Astrocyte (in vitro differentiated cells and primary cell): ENCODE results near the gene PPP1R7. TPM values are rescaled to one million over a fixed set of nuclear protein-coding genes. Genes with fewer than 3 reads are reported as not detected.

ENCODE experiments used
- DNase-seq: peaks from one replicate; pipeline ENCODE4 v3.0.0-alpha.2; 2010; ENCODE audit warnings: low read depth
- FAIRE-seq: peaks from 2 replicates; lab custom pipeline; 2011; peaks lifted over from hg19 to GRCh38; lab: Jason Lieb, UNC
- H2AFZ ChIP-seq: 2 replicates; pipeline ENCODE4 v1.6.0; 2012; ENCODE audit warnings: low read depth, low read length, inconsistent platforms
- H3K27ac ChIP-seq: 2 replicates; pipeline ENCODE4 v1.5.1; 2011; ENCODE audit warnings: low read depth, low read length, inconsistent platforms
- H3K27me3 ChIP-seq: 2 replicates; pipeline ENCODE4 v1.6.0; 2011; ENCODE audit warnings: low read length, inconsistent platforms; ENCODE audit not compliant: insufficient read depth
- H3K36me3 ChIP-seq: 2 replicates; pipeline ENCODE4 v1.5.1; 2011; ENCODE audit warnings: low read length, inconsistent platforms; ENCODE audit not compliant: insufficient read depth
- H3K4me1 ChIP-seq: 2 replicates; pipeline ENCODE4 v1.5.1; 2011; ENCODE audit warnings: low read length, inconsistent platforms; ENCODE audit not compliant: insufficient read depth
- H3K4me2 ChIP-seq: 2 replicates; pipeline ENCODE4 v1.6.0; 2012; ENCODE audit warnings: low read length, inconsistent platforms
- H3K4me3 ChIP-seq: 2 replicates; pipeline ENCODE4 v1.5.1; 2011; ENCODE audit warnings: low read depth, mild to moderate bottlenecking, low read length, inconsistent platforms; ENCODE audit not compliant: insufficient read depth
- H3K79me2 ChIP-seq: 2 replicates; pipeline ENCODE4 v1.6.0; 2012; ENCODE audit warnings: mild to moderate bottlenecking, low read length, inconsistent platforms; ENCODE audit not compliant: insufficient read depth
- H3K9ac ChIP-seq: 2 replicates; pipeline ENCODE4 v1.6.0; 2012; ENCODE audit warnings: mild to moderate bottlenecking, low read length, inconsistent platforms
- H3K9me3 ChIP-seq: 2 replicates; pipeline ENCODE4 v1.5.1; 2012; ENCODE audit warnings: low read depth, mild to moderate bottlenecking, low read length, inconsistent platforms; ENCODE audit not compliant: insufficient read depth
- H4K20me1 ChIP-seq: 2 replicates; pipeline ENCODE4 v1.6.0; 2012; ENCODE audit warnings: low read length, inconsistent platforms; ENCODE audit not compliant: insufficient read depth
- H3K27ac Mint-ChIP-seq: one replicate; pipeline ENCODE4 v1.8.0; 2021; ENCODE audit warnings: mild to moderate bottlenecking, mixed read lengths; ENCODE audit not compliant: unreplicated experiment
- H3K27me3 Mint-ChIP-seq: one replicate; pipeline ENCODE4 v1.8.0; 2021; ENCODE audit warnings: low read depth, mixed read lengths; ENCODE audit not compliant: unreplicated experiment
- H3K36me3 Mint-ChIP-seq: one replicate; pipeline ENCODE4 v1.8.0; 2021; ENCODE audit warnings: low read depth, mixed read lengths; ENCODE audit not compliant: unreplicated experiment
- H3K4me1 Mint-ChIP-seq: one replicate; pipeline ENCODE4 v1.8.0; 2021; ENCODE audit warnings: low read depth, mixed read lengths; ENCODE audit not compliant: unreplicated experiment
- H3K4me3 Mint-ChIP-seq: one replicate; pipeline ENCODE4 v1.8.0; 2021; ENCODE audit warnings: mild to moderate bottlenecking, moderate library complexity, mixed read lengths; ENCODE audit not compliant: unreplicated experiment
- H3K9me3 Mint-ChIP-seq: one replicate; pipeline ENCODE4 v1.8.0; 2021; ENCODE audit warnings: mild to moderate bottlenecking, mixed read lengths; ENCODE audit not compliant: unreplicated experiment
- EZH2 ChIP-seq: IDR thresholded peaks from 2 replicates; pipeline ENCODE4 v1.6.1; 2012; ENCODE audit warnings: mild to moderate bottlenecking, low read length, inconsistent platforms; ENCODE audit not compliant: insufficient read depth
- total RNA-seq: library from RNA; stranded (reverse); gene quantifications from 2 replicates; pipeline ENCODE4 v1.2.1, GENCODE V29; 2021
- TF ChIP-seq, protein P1 (sequence below): IDR thresholded peaks from 2 replicates; pipeline ENCODE4 v1.5.1; 2011; ENCODE audit warnings: low read depth, mild to moderate bottlenecking, inconsistent platforms, low read length, moderate library complexity; ENCODE audit not compliant: insufficient read depth

PPP1R7 gene
- total RNA-seq, 1 donor from 2014 or later, result 53.4 TPM

GRCh38 chr2:241228081-241228859 is 78.0 kb downstream of the PPP1R7 start:
- H3K27me3 ChIP-seq, result no peaks in the 10 kb centered on the region
- no peak overlapping the region for H2AFZ ChIP-seq
- no peak for DNase-seq
- H3K4me2 ChIP-seq, result no peak overlapping the region
- H3K9me3 ChIP-seq, result no peaks in the 10 kb centered on the region
- Mint-ChIP-seq H3K27me3 (no peaks in the 10 kb centered on the region), H3K4me3 (no peak overlapping the region), H3K9me3 (no peaks in the 10 kb centered on the region), H3K36me3 (peaks cover 29% of the 10 kb centered on the region), H3K4me1 (peaks cover 16% of the 10 kb centered on the region), H3K27ac (peak overlapping the region; percentile 56)
- peaks cover 17% of the 10 kb centered on the region for H3K4me1 ChIP-seq
- peaks cover 60% of the 10 kb centered on the region for H3K36me3 ChIP-seq
- no peak overlapping the region for H3K4me3 ChIP-seq
- no peak for TF ChIP-seq EZH2
- TF ChIP-seq, protein P1, sequence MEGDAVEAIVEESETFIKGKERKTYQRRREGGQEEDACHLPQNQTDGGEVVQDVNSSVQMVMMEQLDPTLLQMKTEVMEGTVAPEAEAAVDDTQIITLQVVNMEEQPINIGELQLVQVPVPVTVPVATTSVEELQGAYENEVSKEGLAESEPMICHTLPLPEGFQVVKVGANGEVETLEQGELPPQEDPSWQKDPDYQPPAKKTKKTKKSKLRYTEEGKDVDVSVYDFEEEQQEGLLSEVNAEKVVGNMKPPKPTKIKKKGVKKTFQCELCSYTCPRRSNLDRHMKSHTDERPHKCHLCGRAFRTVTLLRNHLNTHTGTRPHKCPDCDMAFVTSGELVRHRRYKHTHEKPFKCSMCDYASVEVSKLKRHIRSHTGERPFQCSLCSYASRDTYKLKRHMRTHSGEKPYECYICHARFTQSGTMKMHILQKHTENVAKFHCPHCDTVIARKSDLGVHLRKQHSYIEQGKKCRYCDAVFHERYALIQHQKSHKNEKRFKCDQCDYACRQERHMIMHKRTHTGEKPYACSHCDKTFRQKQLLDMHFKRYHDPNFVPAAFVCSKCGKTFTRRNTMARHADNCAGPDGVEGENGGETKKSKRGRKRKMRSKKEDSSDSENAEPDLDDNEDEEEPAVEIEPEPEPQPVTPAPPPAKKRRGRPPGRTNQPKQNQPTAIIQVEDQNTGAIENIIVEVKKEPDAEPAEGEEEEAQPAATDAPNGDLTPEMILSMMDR, result no peak
- no peak for FAIRE-seq
- H4K20me1 ChIP-seq, result peaks cover 96% of the 10 kb centered on the region
- H3K79me2 ChIP-seq, result peaks cover 5% of the 10 kb centered on the region
- H3K27ac ChIP-seq, result no peak overlapping the region
- no peak overlapping the region for H3K9ac ChIP-seq

- H3K27ac Mint-ChIP-seq, result peak overlapping the region; percentile 63
- no peak overlapping the region for H3K27ac ChIP-seq
- H3K79me2 ChIP-seq, result peaks cover 10% of the 10 kb centered on the region
- FAIRE-seq (no peak), DNase-seq (no peak)
- no peaks in the 10 kb centered on the region for H3K27me3 ChIP-seq
- H3K4me3 ChIP-seq, result no peak overlapping the region
- peaks cover 15% of the 10 kb centered on the region for H3K4me1 Mint-ChIP-seq
- no peaks in the 10 kb centered on the region for H3K9me3 Mint-ChIP-seq
- no peaks in the 10 kb centered on the region for H3K9me3 ChIP-seq
- H3K9ac ChIP-seq, result no peak overlapping the region
- H3K4me3 Mint-ChIP-seq, result no peak overlapping the region
- peaks cover 67% of the 10 kb centered on the region for H3K36me3 ChIP-seq
- no peaks in the 10 kb centered on the region for H3K27me3 Mint-ChIP-seq
- peaks cover 11% of the 10 kb centered on the region for H3K4me1 ChIP-seq
- peaks cover 36% of the 10 kb centered on the region for H3K36me3 Mint-ChIP-seq
- peaks cover 96% of the 10 kb centered on the region for H4K20me1 ChIP-seq
- no peak overlapping the region for H2AFZ ChIP-seq
- H3K4me2 ChIP-seq, result no peak overlapping the region
- no peak for TF ChIP-seq EZH2
- TF ChIP-seq, protein P1, result no peak
Observed at GRCh38 chr2:241228860-241229516, 78.7 kb downstream of the PPP1R7 start.
